ENCODE data around the gene RAB1B.
"Not testable (repeated sequence)": the region's sequence is repeated elsewhere in the genome, so short reads cannot be mapped to it uniquely, and the experiment has no call there.

Gene RAB1B

GRCh38 chr11:66317322-66317722 lies 48.9 kb downstream of the RAB1B start:
- peak overlapping the region; percentile 50 for H3K4me3 ChIP-seq (ENCODE audit: low read length)

DNA sequence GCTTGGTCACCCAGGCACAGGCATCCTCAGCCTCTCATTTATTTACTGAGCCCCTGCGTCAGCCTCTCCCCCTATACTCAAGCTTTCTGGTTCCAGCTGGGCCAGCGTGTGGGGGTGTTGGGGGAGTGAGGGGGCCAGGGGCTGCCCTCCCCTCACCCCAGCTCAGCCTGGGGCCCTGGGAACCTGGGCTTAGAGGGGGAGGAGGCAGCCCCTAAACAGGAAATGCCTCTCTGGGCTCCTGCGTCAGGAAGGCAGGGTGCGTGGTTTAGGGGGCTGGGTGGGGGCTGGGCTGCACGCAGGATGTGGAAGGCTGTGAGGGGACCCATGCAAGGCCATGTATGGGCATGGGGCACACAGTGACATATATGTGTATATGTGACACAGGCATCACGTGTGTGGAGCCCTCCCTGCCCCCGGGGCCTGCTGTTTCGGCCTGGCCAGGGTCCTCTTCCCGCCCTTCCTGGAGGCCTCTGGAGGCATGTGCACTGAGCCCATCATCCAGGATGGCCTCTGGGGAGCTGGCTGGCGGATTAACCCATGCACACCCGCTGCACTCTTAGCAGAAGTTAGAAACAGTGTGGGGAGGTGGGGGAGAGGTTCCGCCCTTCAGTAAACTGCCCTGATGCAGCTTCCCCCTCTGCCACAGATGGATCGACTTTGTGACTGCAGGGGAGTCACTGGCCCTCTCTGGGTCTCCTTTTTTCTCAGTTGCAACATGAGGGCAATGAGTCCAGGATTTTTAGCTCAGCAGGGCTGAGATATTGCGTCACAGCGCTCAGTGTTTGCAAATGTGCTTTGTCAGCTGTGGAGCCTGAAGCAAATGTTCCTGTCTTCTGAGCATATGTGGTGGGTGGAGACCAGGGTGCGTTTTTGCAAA lies 49.5 kb downstream of the RAB1B start:
- Histone ChIP-seq H3K4me1 (ENCODE audit: control insufficient read depth, insufficient read depth, low read length) (peaks cover 16% of the 10 kb centered on the region), H3K9ac (ENCODE audit: low read length) (peak overlapping the region; percentile 40), H3K27ac (ENCODE audit: low read depth, low read length) (peak overlapping the region; percentile 94), H3K4me3 (ENCODE audit: low read length) (peak overlapping the region; percentile 50), H3K27me3 (ENCODE audit: control insufficient read depth, insufficient read depth, low read length) (no peaks in the 10 kb centered on the region), H3K36me3 (ENCODE audit: control insufficient read depth, insufficient read depth, low read length) (no peaks in the 10 kb centered on the region)

More at GRCh38 chr11:66317322-66317722, 48.9 kb downstream of the RAB1B start:
- H3K27me3 ChIP-seq (ENCODE audit: control insufficient read depth, insufficient read depth, low read length): no peaks in the 10 kb centered on the region
- no peaks in the 10 kb centered on the region for H3K36me3 ChIP-seq (ENCODE audit: control insufficient read depth, insufficient read depth, low read length)
- peak overlapping the region; percentile 94 for H3K27ac ChIP-seq (ENCODE audit: low read depth, low read length)
- peaks cover 16% of the 10 kb centered on the region for H3K4me1 ChIP-seq (ENCODE audit: control insufficient read depth, insufficient read depth, low read length)
- peak overlapping the region; percentile 40 for H3K9ac ChIP-seq (ENCODE audit: low read length)

DNA sequence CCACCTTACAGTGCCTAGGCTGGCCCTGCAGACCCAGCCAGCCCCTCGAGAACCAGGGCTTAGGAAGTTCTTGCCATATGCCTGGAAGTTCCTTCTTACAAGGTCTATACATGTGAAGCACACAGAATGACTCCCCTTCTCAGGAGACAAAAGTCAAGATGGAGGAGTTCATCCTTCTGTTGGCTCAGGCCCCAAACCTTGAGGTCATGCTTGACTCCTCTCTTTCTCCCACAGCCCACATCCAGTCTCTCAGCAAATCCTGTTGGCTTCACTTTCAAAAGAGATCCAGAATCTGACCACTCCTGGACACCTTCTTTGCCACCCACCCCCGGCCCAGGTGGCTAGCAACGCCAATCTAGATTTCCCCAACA lies 50.1 kb downstream of the RAB1B start:
- no peaks in the 10 kb centered on the region for H3K36me3 ChIP-seq (ENCODE audit: control insufficient read depth, insufficient read depth, low read length)
- no peaks in the 10 kb centered on the region for H3K27me3 ChIP-seq (ENCODE audit: control insufficient read depth, insufficient read depth, low read length)
- H3K4me1 ChIP-seq (ENCODE audit: control insufficient read depth, insufficient read depth, low read length): peaks cover 16% of the 10 kb centered on the region
- H3K9ac ChIP-seq (ENCODE audit: low read length): no peak overlapping the region
- no peak overlapping the region for H3K27ac ChIP-seq (ENCODE audit: low read depth, low read length)
- no peak overlapping the region for H3K4me3 ChIP-seq (ENCODE audit: low read length)

GRCh38 chr11:66320289-66320688 lies 51.9 kb downstream of the RAB1B start:
- H3K27ac ChIP-seq (ENCODE audit: low read depth, low read length); H3K36me3 ChIP-seq (ENCODE audit: control insufficient read depth, insufficient read depth, low read length); H3K27me3 ChIP-seq (ENCODE audit: control insufficient read depth, insufficient read depth, low read length); H3K4me3 ChIP-seq (ENCODE audit: low read length); H3K9ac ChIP-seq (ENCODE audit: low read length): not testable (repeated sequence)
- H3K4me1 ChIP-seq (ENCODE audit: control insufficient read depth, insufficient read depth, low read length): peaks cover 16% of the 10 kb centered on the region

- not testable (repeated sequence) for H3K4me3 ChIP-seq (ENCODE audit: low read length)
- H3K4me1 ChIP-seq (ENCODE audit: control insufficient read depth, insufficient read depth, low read length): peaks cover 13% of the 10 kb centered on the region
These were observed 52.3 kb downstream of the RAB1B start for GRCh38 chr11:66320748-66321147.

GRCh38 chr11:66321606-66322005 lies 53.2 kb downstream of the RAB1B start:
- Histone ChIP-seq H3K36me3 (ENCODE audit: control insufficient read depth, insufficient read depth, low read length) (no peaks in the 10 kb centered on the region), H3K4me1 (ENCODE audit: control insufficient read depth, insufficient read depth, low read length) (peaks cover 9% of the 10 kb centered on the region), H3K4me3 (ENCODE audit: low read length) (no peak overlapping the region), H3K27ac (ENCODE audit: low read depth, low read length) (no peak overlapping the region), H3K9ac (ENCODE audit: low read length) (no peak overlapping the region), H3K27me3 (ENCODE audit: control insufficient read depth, insufficient read depth, low read length) (no peaks in the 10 kb centered on the region)

More at GRCh38 chr11:66320748-66321147, 52.3 kb downstream of the RAB1B start:
- H3K27ac ChIP-seq (ENCODE audit: low read depth, low read length); H3K36me3 ChIP-seq (ENCODE audit: control insufficient read depth, insufficient read depth, low read length); H3K9ac ChIP-seq (ENCODE audit: low read length); H3K27me3 ChIP-seq (ENCODE audit: control insufficient read depth, insufficient read depth, low read length): not testable (repeated sequence)

DNA sequence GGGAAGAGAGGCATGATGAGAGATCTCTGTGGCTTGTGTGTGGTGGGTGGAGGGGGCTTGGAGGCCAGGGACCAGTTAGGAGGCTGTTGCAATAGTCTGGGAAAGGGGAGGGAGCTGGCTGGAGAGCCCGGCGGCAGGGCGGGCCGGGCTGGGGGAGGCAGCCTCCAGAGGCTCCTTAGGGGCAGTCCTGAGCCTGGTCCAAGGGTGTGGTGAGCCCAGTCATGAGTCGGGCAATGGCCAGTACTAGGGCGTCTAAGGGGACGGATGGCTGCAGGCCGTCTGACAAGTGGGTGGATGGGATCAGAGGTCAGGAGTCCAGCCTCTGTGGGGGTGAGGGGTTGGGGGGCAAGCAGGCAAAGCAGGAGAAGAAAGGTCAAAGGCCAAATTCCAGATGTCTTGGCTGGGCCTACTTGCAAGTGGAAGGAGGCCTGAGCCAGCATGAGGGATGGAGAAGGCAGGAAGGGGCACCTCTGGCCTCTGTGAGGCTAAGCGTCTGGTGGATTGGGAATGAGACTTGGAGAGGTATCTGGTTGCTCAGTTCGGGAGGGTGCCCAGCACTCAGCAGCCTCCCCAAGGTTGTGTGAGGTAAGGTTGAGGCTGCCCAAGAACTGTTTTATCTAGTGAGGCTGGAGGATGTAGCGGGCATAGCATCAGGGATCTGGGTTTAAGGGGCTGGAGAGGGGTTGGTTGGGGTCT lies 54.4 kb downstream of the RAB1B start:
- no peak overlapping the region for H3K9ac ChIP-seq (ENCODE audit: low read length)
- no peaks in the 10 kb centered on the region for H3K36me3 ChIP-seq (ENCODE audit: control insufficient read depth, insufficient read depth, low read length)
- no peak overlapping the region for H3K4me3 ChIP-seq (ENCODE audit: low read length)
- H3K27me3 ChIP-seq (ENCODE audit: control insufficient read depth, insufficient read depth, low read length): no peaks in the 10 kb centered on the region
- H3K4me1 ChIP-seq (ENCODE audit: control insufficient read depth, insufficient read depth, low read length): peaks cover 10% of the 10 kb centered on the region
- H3K27ac ChIP-seq (ENCODE audit: low read depth, low read length): no peak overlapping the region

DNA sequence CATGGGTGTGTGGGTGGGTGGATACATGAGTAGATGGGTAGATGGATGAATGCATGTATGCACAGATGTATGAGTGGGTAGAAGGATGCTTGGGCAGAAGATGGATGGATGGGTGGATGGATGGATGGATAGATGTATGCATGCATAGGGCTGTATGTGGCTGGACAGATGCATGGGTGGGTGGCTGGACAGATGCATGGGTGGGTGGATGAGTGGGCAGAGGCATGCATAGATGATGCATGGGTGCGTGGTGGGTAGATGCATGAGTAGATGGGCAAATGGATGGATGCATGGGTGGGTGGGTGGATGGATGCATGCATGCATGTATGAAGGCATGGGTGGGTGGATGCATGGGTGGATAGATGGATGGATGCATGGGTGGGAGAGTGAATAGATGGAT lies 55.2 kb downstream of the RAB1B start:
- Histone ChIP-seq H3K4me1 (ENCODE audit: control insufficient read depth, insufficient read depth, low read length) (peaks cover 6% of the 10 kb centered on the region), H3K9ac (ENCODE audit: low read length) (no peak overlapping the region), H3K27me3 (ENCODE audit: control insufficient read depth, insufficient read depth, low read length) (no peaks in the 10 kb centered on the region), H3K36me3 (ENCODE audit: control insufficient read depth, insufficient read depth, low read length) (no peaks in the 10 kb centered on the region), H3K4me3 (ENCODE audit: low read length) (no peak overlapping the region), H3K27ac (ENCODE audit: low read depth, low read length) (no peak overlapping the region)

GRCh38 chr11:66324664-66325063 lies 56.2 kb downstream of the RAB1B start:
- Histone ChIP-seq H3K27me3 (ENCODE audit: control insufficient read depth, insufficient read depth, low read length) (no peaks in the 10 kb centered on the region), H3K36me3 (ENCODE audit: control insufficient read depth, insufficient read depth, low read length) (no peaks in the 10 kb centered on the region), H3K4me1 (ENCODE audit: control insufficient read depth, insufficient read depth, low read length) (peaks cover 6% of the 10 kb centered on the region), H3K9ac (ENCODE audit: low read length) (no peak overlapping the region), H3K4me3 (ENCODE audit: low read length) (no peak overlapping the region), H3K27ac (ENCODE audit: low read depth, low read length) (no peak overlapping the region)

DNA sequence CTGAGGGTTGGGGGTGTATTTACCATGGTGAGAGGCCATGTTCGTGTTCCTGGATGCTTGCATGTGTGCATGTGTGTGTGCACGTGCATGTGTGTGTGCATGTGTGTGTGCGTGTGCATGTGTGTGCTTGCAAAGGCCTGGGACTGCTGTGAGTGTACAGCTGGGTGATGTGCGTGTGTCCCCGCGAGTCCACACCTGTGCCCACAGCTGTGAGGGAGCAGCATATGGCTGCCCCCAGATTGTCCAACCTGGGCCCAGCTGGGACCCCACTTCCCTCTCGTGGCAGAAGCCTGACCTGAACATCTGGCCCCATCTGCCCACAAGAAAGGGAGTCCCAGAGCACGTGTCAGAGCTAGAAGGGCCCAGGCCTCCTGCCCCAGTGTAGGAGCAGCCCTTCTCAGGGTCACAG lies 56.8 kb downstream of the RAB1B start:
- peaks cover 6% of the 10 kb centered on the region for H3K4me1 ChIP-seq (ENCODE audit: control insufficient read depth, insufficient read depth, low read length)
- H3K4me3 ChIP-seq (ENCODE audit: low read length): no peak overlapping the region
- H3K27ac ChIP-seq (ENCODE audit: low read depth, low read length): no peak overlapping the region
- no peak overlapping the region for H3K9ac ChIP-seq (ENCODE audit: low read length)
- H3K36me3 ChIP-seq (ENCODE audit: control insufficient read depth, insufficient read depth, low read length): no peaks in the 10 kb centered on the region
- H3K27me3 ChIP-seq (ENCODE audit: control insufficient read depth, insufficient read depth, low read length): no peaks in the 10 kb centered on the region

- H3K9ac ChIP-seq (ENCODE audit: low read length): no peak overlapping the region
- no peaks in the 10 kb centered on the region for H3K36me3 ChIP-seq (ENCODE audit: control insufficient read depth, insufficient read depth, low read length)
- H3K4me1 ChIP-seq (ENCODE audit: control insufficient read depth, insufficient read depth, low read length): peaks cover 6% of the 10 kb centered on the region
- peak overlapping the region; percentile 40 for H3K27ac ChIP-seq (ENCODE audit: low read depth, low read length)
- no peaks in the 10 kb centered on the region for H3K27me3 ChIP-seq (ENCODE audit: control insufficient read depth, insufficient read depth, low read length)
- no peak overlapping the region for H3K4me3 ChIP-seq (ENCODE audit: low read length)
These were observed 58.0 kb downstream of the RAB1B start for GRCh38 chr11:66326261-66327111.

All from rectal smooth muscle tissue (tissue), 1 donor.